ENCODE measurements around the gene LSM7.

GRCh38 chr19:2340496-2341243, 12.3 kb upstream of the LSM7 start:
- TF ChIP-seq CTCF (IDR thresholded peaks at IDR 0.05) (no peak), EZH2 (IDR thresholded peaks at IDR 0.05) (no peak), EZH2phosphoT487 (IDR thresholded peaks at IDR 0.05) (no peak)
